HG03558 (cell line): ENCODE data around the gene SCNM1.
"Not testable (repeated sequence)": the region's sequence is repeated elsewhere in the genome, so short reads cannot be mapped to it uniquely, and the experiment has no call there.

Experiments
- ATAC-seq: cut with Tn5 transposase; IDR thresholded peaks from one replicate; pipeline ENCODE4 v1.9.1; 2021; ENCODE audit warnings: moderate number of reproducible peaks; ENCODE audit not compliant: unreplicated experiment; ENCODE audit errors: extremely low read depth

Gene SCNM1

DNA sequence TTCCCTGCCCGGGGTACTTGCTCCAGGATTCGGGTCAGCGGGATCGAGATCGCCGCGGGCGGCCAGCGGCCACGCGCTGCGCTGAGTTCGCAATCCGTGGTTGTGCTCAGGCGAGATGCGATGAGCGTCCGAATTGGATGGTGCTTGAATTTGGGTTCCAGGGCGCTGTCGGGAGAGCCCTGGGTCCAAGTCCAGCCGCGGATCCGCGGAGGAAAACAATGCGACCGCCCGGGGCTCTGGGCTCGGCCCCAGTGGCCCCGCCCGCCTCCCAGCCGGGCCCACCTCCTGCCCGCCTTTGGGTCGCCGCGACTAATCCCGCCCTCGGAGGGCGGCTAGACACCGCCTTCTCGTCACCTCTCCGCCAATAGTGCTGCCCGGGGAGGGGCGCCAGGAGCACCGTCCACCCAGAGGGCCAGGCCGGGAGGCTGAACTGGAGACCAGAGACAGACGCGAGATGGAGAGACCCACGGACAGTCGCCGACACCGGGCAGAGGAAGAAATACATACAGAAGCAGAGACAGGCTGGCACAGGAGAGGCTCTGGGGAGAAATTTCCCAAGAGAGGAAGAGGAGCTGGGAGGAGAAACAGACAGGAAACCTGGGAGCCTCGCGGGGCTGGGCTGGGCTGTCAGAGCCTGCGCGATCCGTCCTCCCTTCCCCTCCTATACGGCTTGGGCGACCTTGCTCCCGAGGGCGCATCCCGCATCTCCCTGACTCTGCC, 19.4 kb upstream of the SCNM1 start, which contains the start of gene SEMA6C:
SEMA6C (minus strand) TSS at position 220 of the 720 bp plus-strand sequence. CDS start 4,010 bp downstream, outside the sequence.
- ATAC-seq: peak; percentile 85

DNA sequence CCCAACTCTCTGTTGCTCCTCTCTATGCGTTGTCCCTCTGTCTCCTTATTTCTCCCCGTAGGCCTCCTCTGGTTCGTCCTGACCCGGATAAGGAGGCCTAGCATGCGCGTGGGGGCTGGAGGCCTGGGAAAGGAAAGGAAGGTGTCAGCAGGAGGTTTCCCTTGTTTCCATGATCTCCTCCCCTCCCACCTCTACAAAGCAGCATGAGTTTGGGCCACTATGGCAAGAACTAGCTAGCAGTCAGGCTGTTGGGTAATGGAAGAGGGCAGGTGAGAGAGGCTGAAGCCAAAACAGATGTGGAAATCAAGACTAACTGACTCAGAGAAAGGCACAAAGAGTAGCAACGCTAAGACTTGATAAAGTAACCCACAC, 18.8 kb upstream of the SCNM1 start:
- ATAC-seq: no peak

DNA sequence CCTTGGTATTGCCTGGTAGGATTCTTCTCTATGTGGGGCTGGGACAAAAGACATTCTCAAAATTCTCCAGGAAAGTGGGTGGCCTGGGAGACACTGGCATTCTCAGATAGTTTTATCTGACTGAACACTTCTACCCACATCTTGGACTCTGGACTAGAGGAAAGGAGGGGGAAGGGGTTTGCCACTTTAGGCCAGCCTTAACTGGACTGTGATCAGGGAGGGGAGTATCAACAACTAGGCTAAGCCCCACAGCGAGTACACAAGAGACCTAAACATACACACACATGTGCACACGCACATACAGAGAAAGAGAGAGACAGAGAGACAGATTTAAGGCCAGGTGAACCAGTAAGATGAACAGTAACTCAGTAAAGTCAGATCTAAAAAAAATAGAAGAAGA, 18.3 kb upstream of the SCNM1 start:
- ATAC-seq: no peak

DNA sequence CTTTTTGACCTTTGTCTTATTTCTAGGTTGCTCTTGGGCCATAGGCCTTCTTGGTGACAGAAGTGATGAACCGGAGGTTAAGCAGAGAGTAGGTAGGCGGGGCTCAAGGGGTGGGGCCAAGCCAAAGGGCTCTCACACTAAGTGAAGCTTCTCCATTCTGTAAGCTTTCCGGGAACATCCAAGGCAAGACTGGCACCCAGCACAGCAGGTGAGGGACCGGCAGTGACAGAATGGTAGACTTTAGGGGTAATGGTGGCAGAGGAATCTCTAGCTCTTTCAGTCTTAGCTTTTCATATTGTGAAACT, 9.5 kb upstream of the SCNM1 start, which contains the start of gene TNFAIP8L2:
TNFAIP8L2 (plus strand) TSS at position 135 of the 305 bp plus-strand sequence. CDS start 2,049 bp downstream, outside the sequence.
- ATAC-seq: no peak

DNA sequence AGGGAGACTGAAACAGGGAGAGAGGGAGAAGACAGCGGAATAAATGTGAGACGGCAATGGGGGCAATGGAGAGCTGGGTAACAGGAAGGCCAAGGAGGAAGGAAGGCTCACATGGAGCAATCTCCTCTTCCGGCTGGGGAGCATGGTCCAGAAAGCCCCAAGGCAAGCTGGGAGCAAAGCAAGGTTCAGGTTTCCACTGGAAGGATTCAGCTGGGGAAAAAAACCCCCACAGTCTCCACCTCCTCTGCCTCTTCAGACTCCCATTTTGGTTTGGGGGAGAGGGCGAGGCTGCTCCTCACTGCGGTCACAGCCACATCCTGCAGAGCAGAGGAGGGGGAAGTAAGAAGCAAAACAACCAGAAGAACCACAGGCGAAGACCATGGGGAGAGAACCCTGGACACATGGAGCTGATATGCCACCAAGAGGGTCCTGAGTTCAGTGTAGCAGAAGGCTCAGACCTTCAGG, 8.8 kb upstream of the SCNM1 start:
- no peak for ATAC-seq

DNA sequence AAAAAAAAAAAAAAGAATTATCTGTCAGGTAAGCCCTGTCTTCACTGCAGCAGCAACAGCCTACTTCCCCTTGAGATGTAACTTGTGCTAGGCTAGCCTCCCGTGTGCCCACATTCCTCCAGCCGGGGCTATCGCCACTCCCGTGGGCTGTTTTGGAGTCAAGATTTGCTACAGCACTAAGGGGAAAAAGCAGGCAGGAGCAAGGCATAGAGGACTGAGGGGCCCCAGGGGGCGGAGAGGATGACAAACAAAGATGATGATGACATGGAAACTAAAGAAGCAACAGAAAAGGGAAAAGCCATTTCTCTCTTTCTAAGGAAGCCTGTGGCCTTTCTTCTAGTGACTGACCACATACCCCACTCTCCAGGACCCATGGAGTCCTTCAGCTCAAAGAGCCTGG, 7.6 kb upstream of the SCNM1 start:
- no peak for ATAC-seq

DNA sequence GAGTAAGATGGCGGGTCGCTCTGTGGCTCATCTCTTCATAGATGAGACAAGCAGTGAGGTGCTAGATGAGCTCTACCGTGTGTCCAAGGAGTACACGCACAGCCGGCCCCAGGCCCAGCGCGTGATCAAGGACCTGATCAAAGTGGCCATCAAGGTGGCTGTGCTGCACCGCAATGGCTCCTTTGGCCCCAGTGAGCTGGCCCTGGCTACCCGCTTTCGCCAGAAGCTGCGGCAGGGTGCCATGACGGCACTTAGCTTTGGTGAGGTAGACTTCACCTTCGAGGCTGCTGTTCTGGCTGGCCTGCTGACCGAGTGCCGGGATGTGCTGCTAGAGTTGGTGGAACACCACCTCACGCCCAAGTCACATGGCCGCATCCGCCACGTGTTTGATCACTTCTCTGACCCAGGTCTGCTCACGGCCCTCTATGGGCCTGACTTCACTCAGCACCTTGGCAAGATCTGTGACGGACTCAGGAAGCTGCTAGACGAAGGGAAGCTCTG, 7.1 kb upstream of the SCNM1 start:
- no peak for ATAC-seq

DNA sequence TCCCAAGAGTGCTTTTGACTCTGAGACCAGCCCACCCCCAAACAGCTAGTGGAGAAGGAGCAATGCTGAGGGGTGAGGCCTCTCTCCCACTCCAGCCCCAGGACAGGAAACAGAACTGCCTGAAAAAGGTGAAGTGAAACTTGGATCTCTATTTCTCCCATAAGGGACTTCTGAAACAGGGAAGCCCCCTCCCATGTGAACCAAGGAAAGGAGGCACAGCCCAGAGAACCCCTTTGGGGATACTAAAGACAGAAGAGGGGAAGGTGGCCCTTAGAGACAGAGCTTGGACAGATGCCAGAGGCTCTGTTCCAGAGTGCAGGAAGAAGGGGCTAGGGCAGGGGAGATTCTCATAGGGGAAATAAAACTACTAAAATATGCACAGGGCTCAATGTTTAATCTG, 6.6 kb upstream of the SCNM1 start:
- ATAC-seq: no peak

DNA sequence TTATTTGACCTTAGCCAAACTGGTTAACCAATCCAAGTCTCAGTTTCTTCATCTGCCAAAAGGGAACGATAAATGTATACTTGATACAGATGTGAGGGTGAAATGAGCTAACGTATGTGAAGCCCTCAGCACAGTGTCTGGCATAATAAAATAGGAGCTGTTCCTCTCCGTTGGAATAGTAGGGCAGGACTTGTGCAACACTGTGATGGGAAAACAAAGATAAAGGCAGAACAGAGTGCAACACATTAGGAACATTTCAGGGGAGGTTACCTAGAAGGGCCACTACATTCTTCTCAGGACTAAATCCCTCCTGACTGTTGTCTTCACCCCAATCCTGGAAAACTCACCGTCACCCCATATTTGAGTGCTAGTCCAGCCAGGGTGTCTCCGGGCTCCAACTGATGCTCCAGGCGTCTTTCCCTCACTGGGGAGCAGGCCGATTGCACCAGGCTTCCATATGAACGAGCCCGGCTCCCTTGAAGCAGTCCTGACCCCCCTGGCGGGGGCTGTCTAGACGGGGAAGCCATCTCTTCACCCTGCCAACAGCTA, 1.1 kb upstream of the SCNM1 start:
- ATAC-seq: no peak

DNA sequence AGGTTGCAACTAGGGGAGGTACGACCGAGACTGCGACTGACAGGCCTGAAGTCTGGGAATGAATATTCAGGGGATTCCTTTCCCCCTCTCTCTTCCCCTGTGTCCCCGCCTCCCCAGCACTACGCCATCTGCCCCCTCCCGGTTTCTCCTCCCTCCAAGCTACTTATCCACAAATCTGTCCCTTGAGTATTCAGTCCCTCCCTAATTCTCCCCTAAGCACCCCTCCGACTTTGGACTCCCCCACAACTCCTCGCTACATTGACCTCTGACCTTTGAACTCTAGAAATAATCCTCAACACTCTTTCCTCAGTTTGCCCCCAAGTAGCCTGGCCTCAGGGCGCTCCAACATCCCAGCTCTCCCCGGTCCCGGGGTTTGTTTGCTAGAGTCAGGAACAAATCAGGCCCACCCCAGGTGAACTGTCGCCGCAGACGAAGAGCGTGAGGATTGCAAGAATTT, 635 bp upstream of the SCNM1 start:
- no peak for ATAC-seq

DNA sequence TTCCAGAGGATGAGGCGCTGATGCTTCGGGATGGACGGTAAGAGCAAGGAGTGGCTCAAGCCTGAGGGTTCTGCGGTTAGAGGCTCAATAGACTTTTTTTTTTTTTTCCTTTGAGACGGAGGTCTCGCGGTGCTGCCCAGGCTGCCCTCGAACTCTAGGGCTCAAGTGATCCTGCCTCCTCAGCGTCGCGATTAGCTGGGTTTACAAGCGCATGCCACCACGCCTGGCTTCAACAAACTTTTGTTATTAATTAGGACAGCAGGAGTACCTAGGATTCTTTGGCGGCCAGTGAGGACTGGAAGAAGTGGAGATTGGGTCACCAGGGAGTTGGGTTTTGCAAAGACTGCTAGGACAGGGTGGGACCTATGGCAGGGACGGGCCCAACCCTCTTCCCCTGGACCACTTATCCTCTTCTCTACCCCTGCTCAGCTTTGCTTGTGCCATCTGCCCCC, 587 bp downstream of the SCNM1 start:
- ATAC-seq: no peak

DNA sequence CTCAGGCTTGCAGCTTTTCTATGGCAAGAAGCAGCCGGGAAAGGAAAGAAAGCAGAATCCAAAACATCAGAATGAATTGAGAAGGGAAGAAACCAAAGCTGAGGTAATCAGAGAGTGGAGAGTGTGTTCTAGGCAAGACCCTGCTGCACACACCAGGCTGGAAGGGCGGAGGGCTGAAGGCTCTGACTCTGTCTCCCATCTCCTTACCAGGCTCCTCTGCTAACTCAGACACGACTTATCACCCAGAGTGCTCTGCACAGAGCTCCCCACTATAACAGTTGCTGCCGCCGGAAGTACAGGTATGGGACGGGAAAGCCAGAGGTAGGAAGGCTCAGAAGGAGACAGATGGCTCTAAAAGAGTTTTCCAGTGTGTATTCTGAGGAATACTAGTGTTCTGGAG, 1.2 kb downstream of the SCNM1 start:
- no peak for ATAC-seq

DNA sequence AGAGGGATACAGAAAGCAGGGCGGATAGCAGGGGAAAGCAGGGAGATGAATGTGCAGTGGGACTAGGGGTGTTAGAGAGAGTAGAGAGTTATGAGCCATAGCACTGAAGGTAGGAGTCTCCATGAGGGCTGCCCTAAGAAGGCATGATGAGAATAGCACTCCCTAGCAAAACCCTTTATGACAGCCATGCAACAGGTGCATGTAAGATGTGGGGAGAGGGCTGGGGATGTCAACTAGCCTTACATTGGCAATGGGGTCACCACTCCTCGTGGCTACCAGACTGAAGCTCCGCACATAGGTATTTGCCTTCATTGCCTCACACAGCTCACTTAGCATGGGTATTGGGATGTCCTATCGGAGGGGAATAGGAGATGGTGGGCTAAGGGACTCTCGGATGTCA, 5.2 kb downstream of the SCNM1 start:
- ATAC-seq: no peak

DNA sequence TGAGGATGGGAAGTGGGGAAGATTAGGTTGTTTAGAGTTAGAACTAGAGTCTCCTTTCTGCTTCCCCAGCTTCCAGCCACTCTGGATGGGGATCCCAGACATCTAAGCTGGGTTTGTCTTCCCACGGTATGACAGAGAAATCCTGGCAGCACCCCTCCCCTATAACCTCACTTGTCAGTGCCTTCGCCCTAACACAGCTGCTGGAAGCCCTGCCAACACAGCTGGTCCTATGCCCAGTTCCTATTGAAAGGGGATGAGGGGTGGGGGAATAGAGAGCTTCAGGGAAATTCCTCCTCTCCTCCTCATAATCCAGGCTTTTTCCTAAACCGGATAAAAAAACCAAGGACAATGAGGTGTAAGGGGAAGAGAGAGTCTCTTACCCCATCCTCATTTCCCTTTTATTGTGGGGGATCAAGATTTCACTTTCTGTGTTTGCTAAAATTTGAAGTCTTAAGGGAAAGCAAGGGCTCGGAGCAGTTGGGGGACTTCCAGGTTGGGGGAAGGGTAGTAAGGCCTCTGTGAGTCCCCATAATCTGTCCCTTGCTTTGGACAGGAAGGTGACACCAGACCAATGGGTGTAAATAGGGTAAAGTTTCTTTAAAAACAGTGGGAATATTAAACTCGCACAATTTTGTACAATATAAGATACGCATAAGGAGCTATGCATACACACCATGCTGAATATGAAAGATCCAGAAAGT, 9.2 kb downstream of the SCNM1 start:
- no peak for ATAC-seq

DNA sequence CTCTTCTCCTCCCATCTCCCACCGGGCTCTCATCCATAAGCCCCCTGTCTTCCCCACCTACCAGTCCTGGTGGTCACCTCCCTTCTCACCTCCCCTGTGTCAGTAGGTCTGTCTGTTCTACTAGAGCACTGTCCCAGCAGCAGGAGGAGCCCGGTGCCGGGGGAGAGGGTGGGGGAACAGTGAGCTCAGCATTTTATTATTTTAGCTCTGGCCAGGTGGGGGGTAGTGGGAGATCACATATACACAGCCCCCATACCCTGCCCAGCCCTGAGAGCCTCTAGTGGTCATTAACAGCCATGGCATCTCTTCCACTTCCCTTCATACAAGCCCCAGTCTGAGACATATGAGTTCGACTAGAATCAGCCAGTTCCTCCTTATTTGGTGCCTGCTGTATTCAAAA, 9.9 kb downstream of the SCNM1 start, which contains the start of gene TMOD4:
TMOD4 (minus strand) TSS at position 119 of the 400 bp plus-strand sequence. CDS start 1,106 bp downstream, outside the sequence.
- no peak for ATAC-seq

DNA sequence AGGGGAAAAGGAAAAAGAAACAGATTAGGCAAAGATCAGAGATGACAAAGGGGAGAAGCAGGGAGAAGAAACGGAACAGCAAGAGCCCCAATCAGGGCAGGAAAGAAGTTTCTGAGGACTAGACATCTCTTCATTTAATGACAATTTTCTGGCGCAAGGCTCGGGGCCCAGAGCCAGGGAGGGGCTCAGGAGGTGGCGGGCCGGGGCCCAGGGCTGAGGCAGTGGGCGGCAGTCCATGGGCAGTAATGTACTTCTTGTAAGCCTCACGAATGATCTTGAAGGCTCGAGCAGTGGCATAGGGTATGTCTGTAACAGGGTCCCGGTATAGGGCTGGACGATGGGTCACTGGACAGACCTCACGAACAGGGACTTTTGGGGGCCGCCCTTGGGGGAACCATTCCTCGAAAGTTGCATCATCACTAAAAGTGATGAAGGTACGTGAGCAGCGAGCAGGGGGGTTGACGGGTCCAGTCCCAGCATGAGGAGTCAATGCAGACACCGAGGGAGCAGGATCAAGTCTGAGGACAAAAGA, 10.6 kb downstream of the SCNM1 start:
- ATAC-seq: no peak

DNA sequence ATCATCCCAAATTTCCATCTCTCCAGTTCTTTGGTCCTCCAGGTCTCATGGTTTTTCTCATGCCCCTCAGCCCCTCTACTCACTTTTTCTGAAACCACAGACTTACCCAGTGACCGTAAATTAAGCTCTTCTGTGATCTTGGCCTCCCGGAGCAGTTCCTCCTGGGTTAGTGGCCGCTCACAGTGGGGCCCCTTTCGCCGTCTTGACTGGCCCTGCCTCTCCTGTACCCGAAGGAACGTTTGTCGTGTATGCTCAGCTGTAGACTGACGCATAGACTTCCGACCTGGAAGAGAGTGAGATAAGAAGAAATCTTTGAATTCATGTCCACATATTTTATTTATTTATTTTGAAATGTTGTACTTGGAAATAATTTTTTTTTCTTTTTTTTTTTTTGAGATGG, 18.3 kb downstream of the SCNM1 start:
- ATAC-seq: no peak

DNA sequence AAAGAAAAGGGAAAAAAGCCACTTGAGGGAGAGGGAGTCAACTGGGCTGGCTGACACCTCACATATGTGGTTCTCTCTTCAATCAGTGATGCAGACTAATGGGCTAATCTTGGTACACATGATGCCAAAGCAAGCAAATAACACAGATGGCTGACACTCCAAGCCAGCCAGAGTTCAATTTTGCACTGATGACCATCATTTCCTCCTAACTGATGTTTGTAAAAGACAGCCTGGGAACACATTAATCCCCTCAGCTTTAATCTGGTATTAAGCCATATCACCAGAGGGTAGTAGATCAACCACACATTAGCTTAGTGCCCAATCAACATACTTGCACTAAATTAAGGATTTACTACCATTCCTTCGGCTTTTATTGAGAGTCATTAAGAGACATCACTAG, 21.3 kb downstream of the SCNM1 start:
- ATAC-seq: no peak

DNA sequence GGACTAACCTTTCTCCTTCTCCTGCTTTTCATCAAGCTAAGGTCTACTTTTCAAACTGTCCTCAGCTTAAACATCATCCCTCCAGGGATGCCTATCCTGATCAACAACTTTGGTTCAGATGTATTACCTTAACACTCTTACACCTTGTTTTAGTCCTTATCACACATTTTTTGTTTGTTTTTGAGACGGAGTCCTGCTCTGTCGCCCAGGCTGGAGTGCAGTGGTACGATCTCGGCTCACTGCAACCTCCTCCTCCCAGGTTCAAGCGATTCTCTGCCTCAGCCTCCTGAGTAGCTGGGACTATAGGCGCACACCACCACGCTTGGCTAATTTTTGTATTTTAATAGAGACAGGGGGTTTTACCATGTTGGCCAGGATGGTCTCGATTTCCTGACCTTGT, 22.7 kb downstream of the SCNM1 start:
- ATAC-seq: not testable (repeated sequence)

DNA sequence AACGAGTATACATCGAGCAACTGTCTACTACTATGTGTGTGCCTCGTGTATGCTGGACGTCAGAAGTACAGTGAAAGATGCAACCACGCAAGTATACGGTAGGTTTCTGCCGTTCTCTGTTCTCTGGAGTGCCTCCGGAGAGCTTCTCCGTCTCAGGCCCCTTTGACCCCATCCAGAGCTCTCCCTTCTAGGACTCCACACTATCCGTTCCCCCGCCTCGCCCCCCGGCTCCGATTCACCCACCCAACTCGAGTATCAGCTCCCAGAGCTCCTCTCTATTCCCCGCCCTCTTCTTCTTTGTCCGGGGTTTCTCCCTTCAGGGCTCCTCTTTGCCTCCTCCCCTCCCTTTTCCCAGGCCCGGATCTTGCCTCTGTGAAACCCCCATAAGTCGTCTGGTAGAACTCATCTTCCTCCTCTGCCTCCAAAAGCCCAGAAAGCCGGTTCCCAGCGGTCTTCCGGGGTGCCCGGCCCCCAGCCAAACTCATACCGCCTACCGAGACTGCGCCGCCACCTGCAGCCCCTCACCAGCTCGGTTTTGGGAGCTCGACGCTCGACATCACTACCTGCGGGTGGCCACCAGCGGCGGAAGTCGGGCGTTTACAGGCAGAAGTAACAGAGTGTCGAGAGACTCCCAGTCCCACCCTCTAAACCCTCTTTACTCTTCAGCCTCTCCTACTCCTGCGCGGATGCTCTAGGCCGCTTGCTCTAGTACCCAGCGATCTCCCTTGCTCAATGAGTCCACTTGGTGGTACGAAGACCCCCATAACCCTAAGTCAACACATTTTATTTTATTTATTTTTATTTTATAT, 23.9 kb downstream of the SCNM1 start, which contains the start of gene VPS72:
VPS72 (minus strand) TSS at position 561 of the 809 bp plus-strand sequence; CDS start at position 485, 76 bp downstream.
- no peak for ATAC-seq
